Stimulated activated CD4-positive, alpha-beta T cell treated with anti-CD3 and anti-CD28 coated beads, TNF-alpha, amount 100 ng/mL, for 1 hour (primary cell): ENCODE results near the gene LIG1.

Experiments used
- DNase-seq, 3 donors: peaks; one replicate each; pipeline ENCODE4 v3.0.0-alpha.2; 2020; ENCODE audit warnings: low read depth in 3 of 3, low spot score in 1 of 3

Gene LIG1

DNA sequence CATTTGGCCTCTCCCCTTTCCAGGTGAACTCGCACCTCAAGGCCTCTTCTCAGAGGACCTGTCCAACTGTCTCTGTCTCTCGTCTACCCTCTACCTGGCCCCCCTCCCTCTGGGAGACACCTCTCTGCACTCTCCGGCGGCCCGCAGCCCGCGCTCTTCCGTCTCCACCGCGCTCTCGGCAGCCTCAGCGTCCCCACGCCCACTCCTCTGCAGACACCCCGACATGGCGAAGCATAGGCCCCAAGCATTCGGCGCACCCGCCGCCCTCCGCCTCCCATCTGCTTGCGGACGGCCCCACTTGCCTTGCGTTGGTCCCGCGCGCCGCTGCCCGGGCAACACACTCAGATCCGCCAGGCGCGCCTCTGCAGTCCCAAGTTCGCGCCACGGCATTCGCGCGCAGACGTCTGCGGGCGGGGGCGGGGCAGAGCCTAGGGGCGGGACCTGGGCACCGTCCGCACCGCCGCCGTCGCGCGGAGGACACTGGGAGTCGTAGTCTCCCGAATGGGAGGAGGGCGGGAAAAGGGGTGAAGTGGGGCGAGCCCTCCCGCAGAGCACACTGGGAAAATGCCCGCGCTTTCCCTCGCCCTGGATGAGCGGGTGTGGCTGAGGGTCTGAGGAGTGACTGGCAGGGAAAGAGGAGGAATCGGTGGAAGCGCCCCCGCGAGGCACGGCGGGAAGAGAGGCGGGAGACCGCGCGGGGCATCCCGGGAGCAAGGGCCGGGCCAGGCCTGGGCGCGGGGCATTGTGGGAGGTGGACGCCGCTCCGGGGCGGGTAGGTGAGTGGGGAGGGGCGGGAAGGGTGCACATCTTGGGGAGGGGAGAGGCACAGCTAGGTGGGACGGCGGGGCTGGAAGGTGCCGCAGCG is at the start of gene LIG1, which contains the start of gene ZSWIM9:
Gene LIG1 (minus strand): TSS at position 406 of the 865 bp plus-strand sequence. CDS start 4,778 bp downstream, outside the sequence.
Gene ZSWIM9 (plus strand): TSS at position 742 of the 865 bp plus-strand sequence. CDS start 1,123 bp downstream, outside the sequence.
- peak; percentile 70 to 84 (median 79) for DNase-seq

DNA sequence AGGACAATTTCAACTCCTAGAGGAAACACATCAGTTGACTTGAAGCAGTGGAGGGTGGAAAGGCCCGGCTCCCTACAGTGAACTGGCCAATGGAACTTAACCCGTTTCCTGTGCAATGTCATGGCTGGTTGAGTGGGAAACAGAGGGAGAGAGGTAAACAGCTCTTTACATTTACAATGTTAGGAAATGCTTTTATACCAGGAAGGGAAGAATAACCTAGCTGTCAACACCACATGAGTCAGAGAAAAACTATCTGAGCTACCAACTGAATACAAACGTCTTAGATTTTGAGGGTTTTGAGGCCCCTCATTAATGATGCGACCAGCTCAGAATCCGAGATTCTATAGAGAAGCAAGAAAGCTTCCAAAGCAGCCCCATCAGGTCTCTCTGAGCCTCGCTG is 48.9 kb upstream of the LIG1 start:
- no peak for DNase-seq

DNA sequence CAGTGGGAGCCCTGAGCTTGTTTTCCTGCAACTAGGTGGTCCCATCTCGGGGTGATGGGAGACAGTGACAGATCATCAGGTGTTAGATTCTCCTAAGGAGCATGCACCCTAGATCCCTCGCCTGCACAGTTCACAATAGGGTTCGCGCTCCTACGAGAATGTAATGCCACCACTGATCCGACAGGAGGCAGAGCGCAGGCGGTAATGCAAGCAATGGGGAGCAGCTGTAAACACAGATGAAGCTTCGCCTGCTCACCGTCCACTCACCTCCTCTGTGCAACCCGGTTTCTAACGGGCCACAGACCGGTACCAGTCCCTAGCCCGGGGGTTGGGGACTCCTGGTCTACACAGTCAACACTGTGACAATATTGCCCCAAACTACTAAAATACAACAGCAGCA is 46.8 kb upstream of the LIG1 start:
- no peak for DNase-seq

DNA sequence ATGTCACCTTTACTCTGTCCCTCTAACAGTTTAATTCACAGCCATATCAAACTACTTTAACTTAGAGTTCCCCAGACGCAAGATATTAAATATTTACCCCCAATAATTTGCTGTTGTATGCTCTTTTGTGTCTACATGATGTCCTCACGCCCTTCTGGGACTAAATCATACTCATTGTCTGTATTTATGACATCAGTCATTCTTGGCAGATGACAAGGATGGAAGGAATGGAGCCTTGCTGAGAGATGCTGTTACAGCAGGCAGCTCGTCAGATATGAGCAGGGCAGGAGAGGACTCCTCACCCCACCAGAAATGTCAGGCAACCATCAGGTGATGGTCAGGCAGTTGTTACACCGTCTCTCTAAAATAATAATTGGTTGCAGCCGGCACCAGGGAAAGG is 43.8 kb upstream of the LIG1 start:
- DNase-seq = no peak

DNA sequence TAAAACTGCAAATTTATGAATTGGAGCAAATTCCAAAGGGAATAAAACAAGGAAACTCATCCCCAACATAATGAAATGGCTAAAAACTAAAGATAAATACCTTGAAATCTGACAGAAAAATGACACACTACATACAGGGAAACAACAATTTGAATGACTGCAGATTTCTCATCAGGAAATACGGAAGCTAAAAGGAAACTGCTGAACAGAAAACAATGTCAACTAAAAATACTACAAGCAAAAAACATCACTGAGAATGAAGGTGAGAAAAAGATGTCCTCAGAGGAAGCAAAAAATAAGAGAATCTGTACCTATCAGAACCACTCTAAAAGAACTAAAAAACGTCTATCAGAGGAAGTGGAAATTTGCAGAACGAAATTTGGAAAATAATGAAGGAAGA is 39.9 kb upstream of the LIG1 start:
- DNase-seq = no peak

DNA sequence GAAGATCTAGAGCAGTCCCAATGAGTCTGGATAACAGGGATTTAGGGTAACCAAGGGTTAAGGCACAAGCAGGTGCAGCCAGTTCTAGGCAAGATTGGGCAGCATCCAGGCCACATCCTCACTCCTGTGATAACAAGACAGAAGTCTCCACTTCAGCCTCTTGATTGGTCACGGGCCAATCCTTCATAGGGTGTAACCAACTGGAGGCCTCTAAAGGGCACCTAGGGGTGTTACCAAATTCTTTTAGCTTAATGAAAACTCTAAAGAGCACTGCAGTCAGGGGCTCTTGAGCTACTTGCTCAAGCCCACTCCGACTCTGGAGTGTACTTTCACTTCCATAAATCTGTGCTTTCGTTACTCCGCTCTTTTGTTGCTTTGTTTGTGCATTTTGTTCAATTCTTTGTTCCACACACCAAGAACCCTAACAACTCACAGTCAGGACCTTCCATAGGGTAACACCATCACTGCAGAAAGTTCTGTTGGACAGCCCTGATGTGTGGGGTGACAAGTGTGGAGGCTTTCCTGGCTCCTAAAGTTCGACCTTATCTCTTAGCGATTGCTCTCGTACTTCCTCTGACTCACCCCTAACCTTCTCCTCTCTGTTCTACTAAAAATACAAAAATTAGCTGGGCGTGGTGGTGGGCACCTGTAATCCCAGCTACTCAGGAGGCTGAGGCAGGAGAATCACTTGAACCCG is 36.4 kb upstream of the LIG1 start:
- DNase-seq = no peak

DNA sequence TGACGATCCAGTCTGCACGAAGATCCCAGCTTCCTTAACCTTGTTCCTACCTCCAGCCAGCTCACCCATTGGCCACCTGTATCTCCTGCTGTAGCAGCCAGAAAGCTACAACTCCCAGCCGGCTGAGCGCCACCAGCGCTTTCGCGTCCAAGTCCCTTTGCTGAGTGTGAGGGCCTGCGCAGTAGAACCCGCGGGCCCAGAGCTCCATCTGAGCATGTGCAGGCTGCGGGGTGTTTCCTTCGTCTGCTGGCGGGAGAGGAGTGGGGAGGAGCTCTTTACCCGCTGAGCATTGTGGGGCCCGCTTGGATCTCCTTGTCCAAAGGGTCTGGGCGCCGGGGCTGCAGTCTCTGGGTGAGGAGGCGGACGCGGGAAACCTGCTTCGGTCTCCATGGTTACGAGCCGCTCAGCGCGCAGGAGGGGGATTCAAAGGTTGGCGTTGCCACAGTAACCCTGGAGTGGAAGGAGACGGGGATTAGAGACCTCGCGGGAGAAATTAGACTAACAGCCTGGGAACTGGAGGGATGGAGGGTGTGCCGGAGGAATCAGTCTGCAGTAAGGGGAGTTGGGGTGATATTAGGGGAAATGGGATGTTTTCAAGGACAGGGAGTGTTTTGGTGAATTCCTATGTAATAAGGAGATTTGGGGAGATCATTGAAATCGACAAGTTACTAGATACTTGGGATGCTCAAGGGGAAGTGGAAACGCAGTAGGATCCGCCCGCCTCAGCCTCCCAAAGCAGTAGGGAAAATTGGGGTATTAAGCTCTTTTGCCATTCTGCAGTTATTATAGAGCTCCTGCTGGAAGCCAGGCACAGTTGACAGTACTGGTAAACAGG is 33.9 kb upstream of the LIG1 start:
- peak; percentile 76 to 83 (median 82) for DNase-seq

DNA sequence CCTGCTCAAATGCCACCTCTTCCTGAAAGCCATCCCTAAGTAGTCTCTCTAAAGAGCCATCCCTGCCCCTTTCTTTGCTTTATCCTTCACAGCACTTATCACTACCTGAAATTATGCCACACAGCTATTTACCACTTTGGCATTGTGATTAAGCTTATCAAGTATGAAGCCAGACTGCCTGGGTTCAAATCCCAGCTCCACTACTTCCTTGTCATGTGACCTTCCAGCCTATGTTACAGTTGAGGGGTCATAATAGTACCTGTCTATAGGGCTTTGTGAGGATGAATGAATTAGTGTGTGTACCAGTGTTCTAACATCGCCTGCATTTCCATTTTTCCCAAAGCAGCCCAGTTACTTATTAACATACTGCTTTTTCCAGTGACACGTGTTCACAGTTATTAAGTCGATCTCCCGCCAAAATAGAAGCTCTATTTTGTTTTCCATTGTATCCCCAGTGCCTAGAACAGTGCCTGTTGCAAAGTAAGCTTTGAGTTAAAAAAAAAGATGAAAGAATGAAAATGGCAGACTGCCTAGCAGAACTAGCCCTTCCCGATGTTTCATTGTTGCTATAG is 33.2 kb upstream of the LIG1 start:
- DNase-seq = no peak

DNA sequence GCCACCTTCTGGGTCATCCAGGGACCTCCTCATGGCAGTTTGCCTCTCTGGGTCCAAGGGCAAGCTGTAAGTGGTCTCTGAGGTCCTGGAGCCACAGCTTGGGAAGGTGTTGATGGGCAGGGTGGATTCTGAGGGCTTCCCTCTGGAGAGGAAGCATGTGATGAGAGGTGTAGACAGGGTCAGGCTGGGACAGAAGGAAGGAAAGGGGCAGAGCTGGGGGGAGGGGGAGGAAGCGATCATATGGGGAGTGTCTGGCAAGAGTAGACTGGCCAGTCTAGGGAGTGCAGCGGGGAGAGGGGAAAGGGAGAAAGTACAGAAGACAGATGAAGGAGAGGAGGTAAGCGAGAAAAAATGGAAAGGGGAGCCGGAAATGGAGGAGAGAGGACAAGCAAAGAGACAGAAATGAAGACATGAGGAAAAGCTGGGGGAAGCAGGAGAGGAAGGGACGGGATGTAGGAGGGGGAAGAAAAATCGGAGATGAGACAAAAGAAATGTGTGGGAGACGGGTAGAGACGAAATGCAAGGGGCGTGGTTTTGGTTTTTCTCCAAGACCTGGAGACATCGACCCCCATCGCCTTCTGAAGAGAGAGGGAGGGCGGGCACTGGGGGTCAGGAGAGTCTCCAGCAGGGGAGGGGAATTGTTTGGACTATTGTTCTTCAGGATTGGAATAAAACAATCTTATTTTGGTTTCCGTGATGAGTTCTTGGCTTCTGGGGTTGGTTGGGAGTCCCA is 27.0 kb upstream of the LIG1 start:
- DNase-seq = no peak

DNA sequence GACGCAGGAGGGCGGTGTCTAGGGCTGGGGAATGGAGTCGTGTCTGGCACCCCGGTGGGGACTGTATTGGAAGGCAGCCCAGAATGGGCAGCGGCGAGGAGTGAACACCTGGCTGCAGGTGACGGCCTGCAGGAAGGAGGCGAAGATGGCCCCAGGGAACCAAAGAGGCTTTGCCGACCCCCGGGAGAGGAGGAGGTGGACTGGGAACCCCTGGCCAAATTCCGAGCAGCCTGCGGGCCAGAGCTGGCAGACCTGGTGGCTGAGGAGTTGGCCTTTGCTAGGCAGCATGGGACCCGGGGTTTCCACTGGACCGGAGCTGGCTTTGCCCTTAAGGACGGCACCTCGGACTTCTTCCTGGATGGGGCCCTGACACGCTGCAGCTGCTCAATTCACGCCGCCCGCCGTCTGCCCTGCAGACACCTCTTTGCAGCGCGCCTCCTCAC is 26.2 kb upstream of the LIG1 start:
- DNase-seq = no peak

DNA sequence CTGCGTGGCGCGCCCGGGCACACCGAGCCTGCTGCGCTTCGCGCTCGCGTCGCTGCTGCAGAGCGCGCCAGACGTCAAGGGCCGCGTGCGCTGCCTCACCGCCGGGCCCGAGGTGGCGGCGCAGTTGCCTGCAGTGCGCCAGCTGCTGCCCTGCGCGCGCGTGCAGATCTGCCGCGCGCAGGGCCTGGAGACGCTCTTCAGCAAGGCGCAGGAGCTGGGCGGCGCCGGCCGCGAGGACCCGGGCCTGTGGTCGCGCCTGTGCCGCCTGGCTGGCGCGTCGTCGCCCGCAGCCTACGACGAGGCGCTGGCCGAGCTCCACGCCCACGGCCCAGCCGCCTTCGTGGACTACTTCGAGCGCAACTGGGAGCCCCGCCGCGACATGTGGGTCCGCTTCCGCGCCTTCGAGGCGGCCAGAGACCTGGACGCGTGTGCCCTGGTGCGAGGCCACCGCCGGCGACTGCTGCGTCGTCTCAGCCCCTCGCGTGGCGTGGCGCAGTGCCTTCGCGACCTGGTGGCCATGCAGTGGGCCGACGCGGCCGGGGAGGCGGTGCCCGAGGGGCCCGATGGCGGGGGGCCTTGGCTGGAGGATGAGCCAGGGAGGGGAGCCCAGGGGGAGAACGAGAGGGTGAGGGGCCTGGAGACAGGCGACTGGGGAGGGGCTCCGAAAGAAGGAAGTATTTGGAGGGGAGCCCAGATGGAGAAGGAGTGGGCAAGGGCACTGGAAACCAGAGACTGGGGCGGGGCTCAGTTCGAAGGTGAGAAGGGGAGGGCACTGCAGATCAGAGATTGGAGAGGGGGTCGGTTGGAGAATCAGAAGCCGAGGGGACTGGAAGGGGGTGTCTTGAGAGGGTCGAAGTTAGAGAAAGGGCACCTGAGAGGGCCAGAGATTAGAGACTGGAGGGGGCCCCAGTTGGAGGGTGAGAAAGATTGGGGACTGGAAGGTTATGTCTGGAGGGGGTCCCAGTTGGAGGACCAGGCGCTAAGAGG is 25.0 kb upstream of the LIG1 start:
- DNase-seq = no peak

DNA sequence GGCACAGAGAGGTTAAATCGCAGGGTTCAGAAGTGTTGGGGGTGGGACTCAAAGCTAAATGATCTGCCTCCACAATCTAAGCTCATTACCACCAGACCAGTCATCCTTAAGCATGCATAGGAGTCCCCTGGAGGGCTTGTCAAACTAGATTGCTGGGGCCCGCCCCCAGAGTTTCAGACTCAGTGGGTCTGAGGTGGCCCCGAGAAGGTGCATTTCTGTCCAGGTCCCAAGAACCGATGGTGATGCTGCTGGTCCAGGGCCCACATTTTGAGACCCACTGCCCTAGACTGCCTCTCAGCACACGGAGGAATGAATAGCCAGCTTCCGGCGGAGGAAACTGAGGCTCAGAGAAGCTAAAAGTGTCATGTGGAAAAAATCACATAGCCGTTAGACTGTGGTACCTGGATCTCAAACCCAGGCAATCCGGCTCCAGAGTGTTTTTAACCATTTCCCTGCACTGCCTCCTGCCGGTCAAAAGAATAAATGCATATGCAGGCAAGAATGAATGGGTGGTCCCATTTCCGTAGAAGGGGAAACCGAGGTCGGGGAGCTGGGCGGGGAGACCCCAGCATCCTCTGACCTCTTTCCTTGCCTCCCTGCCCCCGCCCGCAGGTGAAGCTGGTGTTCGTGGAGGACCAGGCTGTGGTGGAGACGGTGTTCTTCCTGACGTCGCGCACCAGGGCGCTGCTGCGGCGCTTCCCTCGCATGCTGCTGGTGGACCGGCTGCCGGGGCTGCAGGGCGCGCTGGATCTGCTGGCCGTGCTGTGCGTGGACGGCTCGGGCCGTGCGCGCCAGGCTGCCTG is 24.1 kb upstream of the LIG1 start:
- no peak for DNase-seq

DNA sequence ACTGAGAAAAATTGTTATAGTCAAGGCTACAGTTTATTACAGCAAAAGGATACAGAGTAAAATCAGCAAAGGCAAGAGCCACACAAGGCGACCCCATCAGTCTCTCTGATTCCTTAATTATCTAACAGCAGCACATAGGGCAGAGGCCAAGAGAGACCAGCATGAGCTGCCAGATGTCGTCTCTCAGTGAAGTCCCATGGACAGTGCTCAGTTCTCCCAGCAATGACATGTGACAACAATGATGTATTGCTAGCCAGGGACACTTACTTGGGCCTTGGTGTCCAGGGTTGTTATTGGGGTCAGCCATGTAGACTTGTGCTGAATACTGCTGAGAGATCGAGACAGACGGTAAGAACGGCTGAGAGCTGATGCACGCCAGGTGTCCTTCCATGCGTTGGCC is 22.6 kb upstream of the LIG1 start:
- no peak for DNase-seq

DNA sequence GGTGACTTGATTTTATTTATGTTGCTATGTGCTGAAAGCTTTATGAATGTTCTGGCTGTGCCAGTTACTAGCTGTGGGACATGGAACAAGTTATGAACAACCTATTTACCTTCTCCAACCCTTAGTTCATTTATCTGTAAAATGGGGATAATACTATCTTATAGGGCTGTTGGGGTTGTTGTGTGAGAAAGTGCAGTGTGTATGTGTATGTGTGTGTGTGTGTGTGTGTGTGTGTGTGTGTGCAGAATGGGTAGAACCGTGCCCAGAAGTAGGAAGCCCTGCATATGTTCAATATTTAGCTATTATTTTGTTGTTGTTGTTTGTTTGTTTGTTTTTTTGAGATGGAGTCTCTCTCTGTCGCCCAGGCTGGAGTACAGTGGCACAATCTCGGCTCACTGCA is 20.7 kb upstream of the LIG1 start:
- no peak for DNase-seq

DNA sequence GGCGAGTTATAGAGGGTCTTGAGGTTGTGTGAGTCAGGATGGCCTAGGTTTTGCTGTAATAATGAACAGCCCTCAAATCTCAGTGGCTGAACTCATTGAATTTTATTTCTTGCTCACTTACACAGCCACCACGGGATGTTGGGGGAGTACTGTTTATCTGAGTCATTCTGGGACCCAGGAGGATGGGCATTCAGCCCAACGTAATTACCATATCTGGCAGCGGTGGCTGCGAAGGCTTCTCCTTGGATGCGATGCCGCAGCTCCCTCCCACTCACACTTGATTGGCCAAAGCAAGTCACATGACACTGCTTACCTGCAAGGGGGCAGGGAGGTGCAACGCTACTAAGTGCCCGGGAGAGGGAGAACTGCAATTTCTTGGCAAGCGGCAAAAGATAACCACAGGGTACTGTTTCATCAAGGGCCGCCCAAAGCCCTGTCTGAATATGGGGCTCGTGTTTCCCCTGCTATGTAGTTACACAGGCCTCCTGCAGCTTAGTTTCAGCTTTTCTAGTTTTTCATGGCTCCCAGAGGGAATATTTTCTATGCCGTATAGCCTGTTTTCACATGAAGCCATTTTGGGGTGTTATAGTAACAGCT is 20.2 kb upstream of the LIG1 start:
- DNase-seq = peak in 2 of 3 donors; percentile 33 to 45

DNA sequence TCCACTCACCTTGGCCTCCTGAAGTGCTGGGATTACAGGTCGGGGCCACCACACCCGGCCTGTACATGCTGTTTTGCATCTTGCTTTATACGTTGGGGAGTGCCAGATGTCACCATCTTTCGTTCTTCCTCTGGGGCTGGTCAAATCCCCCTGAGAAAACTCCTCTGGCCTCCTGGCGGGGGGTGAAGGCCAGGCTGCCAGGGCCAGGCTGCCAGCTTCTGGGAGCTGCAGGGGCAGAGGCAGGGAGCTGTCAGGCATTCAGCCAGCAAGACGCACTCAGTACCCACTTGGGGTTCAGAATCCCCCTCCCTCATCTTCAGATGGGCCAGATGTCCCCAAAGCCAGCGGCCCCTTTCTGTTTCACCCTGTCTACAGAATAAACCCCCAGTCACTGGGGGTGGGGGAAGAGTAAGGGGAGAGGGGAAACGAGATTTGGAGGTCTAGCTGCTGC is 16.4 kb upstream of the LIG1 start:
- no peak for DNase-seq

DNA sequence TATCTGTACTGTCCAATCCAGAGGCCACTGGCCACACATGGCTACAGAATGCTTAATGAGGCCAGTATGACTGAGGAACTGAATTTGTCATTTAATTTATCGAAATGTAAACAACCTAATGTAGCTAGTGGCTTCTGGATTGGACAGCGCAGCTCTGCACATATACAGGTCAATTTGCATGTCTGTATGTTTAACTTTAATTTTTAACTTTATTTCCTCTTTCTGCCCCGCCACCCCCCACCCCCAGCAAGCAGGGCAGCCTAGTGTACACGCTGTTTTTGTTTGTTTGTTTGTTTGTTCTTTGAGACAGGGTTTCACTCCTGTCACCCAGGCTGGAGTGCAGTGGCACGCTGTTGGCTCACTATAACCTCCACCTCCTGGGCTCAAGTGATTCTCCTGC is 15.9 kb upstream of the LIG1 start:
- no peak for DNase-seq

DNA sequence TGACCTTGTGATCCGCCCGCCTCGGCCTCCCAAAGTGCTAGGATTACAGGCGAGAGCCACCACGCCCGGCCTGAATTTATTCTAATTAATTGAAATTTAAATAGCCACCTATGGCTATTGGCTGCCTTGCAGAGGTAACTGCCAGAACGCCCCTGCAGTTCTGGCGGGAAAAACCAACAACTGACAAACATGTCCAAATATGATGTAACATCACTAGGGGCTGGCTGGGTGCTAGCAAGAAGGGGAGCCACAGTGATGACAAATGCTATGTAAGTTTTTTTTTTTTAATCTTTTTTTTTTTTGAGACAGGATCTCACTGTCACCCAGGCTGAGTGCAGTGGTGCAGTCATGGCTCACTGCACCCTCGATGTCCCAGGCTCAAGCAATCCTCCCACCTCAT is 13.2 kb upstream of the LIG1 start:
- DNase-seq = no peak
